Stimulated activated CD4-positive, alpha-beta T cell treated with anti-CD3 and anti-CD28 coated beads, Interleukin-12 subunit alpha, Interleukin-12 subunit beta, amount 100 ng/mL, for 4 hours (primary cell): ENCODE measurements around the gene ENAH.

ENCODE experiments used
- DNase-seq: peaks from one replicate; pipeline ENCODE4 v3.0.0-alpha.2; 2020

ENAH gene

GRCh38 chr1:225449261-225449660, 203.7 kb downstream of the ENAH start:
- DNase-seq: no peak

GRCh38 chr1:225448146-225448805, 204.6 kb downstream of the ENAH start:
- no peak for DNase-seq

GRCh38 chr1:225447650-225448089, 205.3 kb downstream of the ENAH start:
- no peak for DNase-seq

- no peak for DNase-seq
These were observed 205.8 kb downstream of the ENAH start for GRCh38 chr1:225446981-225447615.

- DNase-seq: no peak
These were observed 206.3 kb downstream of the ENAH start for GRCh38 chr1:225446595-225446960.

GRCh38 chr1:225445639-225446594, 207.0 kb downstream of the ENAH start:
- no peak for DNase-seq

- DNase-seq: no peak
These were observed 210.8 kb downstream of the ENAH start for GRCh38 chr1:225442123-225442505.

GRCh38 chr1:225441314-225442122, 211.4 kb downstream of the ENAH start:
- no peak for DNase-seq

- no peak for DNase-seq
These were observed 212.3 kb downstream of the ENAH start for GRCh38 chr1:225440380-225441221.

GRCh38 chr1:225437710-225438437, 215.0 kb downstream of the ENAH start:
- DNase-seq: no peak
